Body of pancreas (tissue), 4 donors: ENCODE results near the gene EFCAB7. TPM values are rescaled to one million over a fixed set of nuclear protein-coding genes. Genes with fewer than 3 reads are reported as not detected.

Source experiments
- ATAC-seq: fragments of 150-250 bp; one replicate; pipeline ENCODE4 v1.9.1; 2016
- DNase-seq, 4 donors: peaks; one replicate each; pipeline ENCODE4 v3.0.0-alpha.2; 2019
- H3K27ac ChIP-seq, 4 donors: fragments of 200-600 bp; sonication (generic); 1 replicate in 3 of 4; 2 replicates in 1 of 4; pipeline versions ENCODE4 v1.5.1 to v1.6.1; 2016 to 2019; ENCODE audit warnings: mild to moderate bottlenecking in 1 of 4, mixed read lengths in 1 of 4, moderate library complexity in 1 of 4
- H3K27me3 ChIP-seq, 2 donors: fragments of 200-600 bp; sonication (generic); one replicate each; pipeline ENCODE4 v1.6.0; 2016; ENCODE audit warnings: mild to moderate bottlenecking in 1 of 2
- H3K36me3 ChIP-seq, 2 donors: fragments of 200-600 bp; sonication (generic); replicated peaks in 1 of 2; 2 replicates each; pipeline ENCODE4 v1.5.1; 2016; ENCODE audit warnings: low read depth in 2 of 2; ENCODE audit not compliant: insufficient read depth in 1 of 2
- H3K4me1 ChIP-seq: fragments of 200-600 bp; sonication (generic); one replicate; pipeline ENCODE4 v1.6.0; 2016
- H3K4me3 ChIP-seq, 2 donors: fragments of 200-600 bp; sonication (generic); 1 replicate in 1 of 2; 2 replicates in 1 of 2; pipeline ENCODE4 v1.5.1; 2016 to 2019
- H3K9me3 ChIP-seq, 3 donors: fragments of 200-600 bp; sonication (generic); 1 replicate in 2 of 3; 2 replicates in 1 of 3; pipeline ENCODE4 v1.5.1; 2016
- CTCF ChIP-seq, 7 experiments: fragments of 450-650 bp in 4 of 7; fragments of 200-600 bp in 3 of 7; sonication (generic) in 3 of 7; IDR thresholded peaks; one replicate each; pipeline ENCODE4 v1.5.1; 2016 to 2019; ENCODE audit warnings: antibody characterized with exemption in 7 of 7
- POLR2A ChIP-seq, 3 donors: fragments of 450-650 bp; IDR thresholded peaks; one replicate each; pipeline ENCODE4 v1.6.1; 2016; ENCODE audit warnings: antibody characterized with exemption in 3 of 3, mild to moderate bottlenecking in 2 of 3
- WGBS, 2 donors: methylation state at CpG; one replicate each; pipeline ENCODE4 v1.1.5; 2017; 5-methylcytosine and 5-hydroxymethylcytosine counted together
- intact Hi-C: fragments of 100-400 bp; cut with DNase I; formaldehyde crosslinking; loops from one replicate; pipeline ENCODE4 v1.15.1; 2023
- total RNA-seq, 2 donors: library from RNA; depleted of rRNA; stranded (reverse); fragments of >200 nt; gene quantifications; one replicate each; pipeline ENCODE4 v1.1.0, GENCODE V29; 2016

EFCAB7 gene
- total RNA-seq, 2 donors from 2014 or later, result 4.7 to 4.9 TPM

GRCh38 chr1:63611231-63611630 is 87.9 kb downstream of the EFCAB7 start:
- H3K36me3 ChIP-seq, result no peaks in the 10 kb centered on the region
- no peak overlapping the region for H3K4me3 ChIP-seq
- ATAC-seq (no peak), DNase-seq (no peak)
- peaks cover 32% of the 10 kb centered on the region for H3K4me1 ChIP-seq
- H3K27me3 ChIP-seq, result no peaks in the 10 kb centered on the region
- intact Hi-C loops, result loop anchor here (10.0 kb wide), 1 partner anchor 64 kb away; no protein-coding TSS in a partner anchor
- no peak overlapping the region for H3K27ac ChIP-seq
- no peaks in the 10 kb centered on the region for H3K9me3 ChIP-seq
- TF ChIP-seq CTCF (IDR thresholded peaks at IDR 0.05) (no peak), POLR2A (IDR thresholded peaks at IDR 0.05) (no peak)
- WGBS, 2 donors, result 71 to 83% methylated on average over 3 of the region's 3 CpGs

GRCh38 chr1:63612564-63612963 is 89.2 kb downstream of the EFCAB7 start:
- ATAC-seq (no peak), DNase-seq (no peak)
- H3K27me3 ChIP-seq, result no peaks in the 10 kb centered on the region
- H3K4me3 ChIP-seq, result no peak overlapping the region
- intact Hi-C loops, result loop anchor here (10.0 kb wide), 1 partner anchor 62 kb away; no protein-coding TSS in a partner anchor
- H3K9me3 ChIP-seq, result no peaks in the 10 kb centered on the region
- H3K4me1 ChIP-seq, result peaks cover 38% of the 10 kb centered on the region
- TF ChIP-seq POLR2A (IDR thresholded peaks at IDR 0.05), result no peak
- TF ChIP-seq CTCF (IDR thresholded peaks at IDR 0.05), result no peak
- no peaks in the 10 kb centered on the region for H3K36me3 ChIP-seq
- peak overlapping the region in 1 of 4 donors; percentile 3 for H3K27ac ChIP-seq
- WGBS, 2 donors, result 55 to 58% methylated on average over 4 of the region's 4 CpGs

GRCh38 chr1:63612971-63613370 is 89.6 kb downstream of the EFCAB7 start:
- intact Hi-C loops, result loop anchor here (10.0 kb wide), 1 partner anchor 62 kb away; no protein-coding TSS in a partner anchor
- Histone ChIP-seq H3K4me1 (peaks cover 38% of the 10 kb centered on the region), H3K27me3 (no peaks in the 10 kb centered on the region), H3K27ac (peak overlapping the region in 1 of 4 donors; percentile 3), H3K36me3 (no peaks in the 10 kb centered on the region), H3K9me3 (no peaks in the 10 kb centered on the region), H3K4me3 (no peak overlapping the region)
- DNase-seq (no peak), ATAC-seq (no peak)
- TF ChIP-seq POLR2A (IDR thresholded peaks at IDR 0.05), result no peak
- no peak for TF ChIP-seq CTCF (IDR thresholded peaks at IDR 0.05)

GRCh38 chr1:63615768-63616420 is 92.6 kb downstream of the EFCAB7 start:
- intact Hi-C loops, result loop anchor here (5.0 to 10.0 kb wide), 2 partner anchors 59 to 621 kb away; no protein-coding TSS in a partner anchor
- ATAC-seq (peak; percentile 82), DNase-seq (peak; percentile 74 to 79 (median 76))
- Histone ChIP-seq H3K36me3 (no peaks in the 10 kb centered on the region), H3K9me3 (no peaks in the 10 kb centered on the region), H3K4me1 (peaks cover 29% of the 10 kb centered on the region), H3K4me3 (no peak overlapping the region), H3K27me3 (no peaks in the 10 kb centered on the region), H3K27ac (no peak overlapping the region)
- TF ChIP-seq CTCF (IDR thresholded peaks at IDR 0.05) (peak; percentile 49 to 86 (median 81)), POLR2A (IDR thresholded peaks at IDR 0.05) (no peak)
- 30 to 33% methylated on average over 6 of the region's 6 CpGs for WGBS, 2 donors

GRCh38 chr1:63617450-63617849 is 94.1 kb downstream of the EFCAB7 start:
- ATAC-seq (no peak), DNase-seq (no peak)
- no peaks in the 10 kb centered on the region for H3K36me3 ChIP-seq
- intact Hi-C loops, result loop anchor here (5.0 to 10.0 kb wide), 2 partner anchors 57 to 620 kb away; no protein-coding TSS in a partner anchor
- no peaks in the 10 kb centered on the region for H3K9me3 ChIP-seq
- 82 to 93% methylated on average over 6 of the region's 6 CpGs for WGBS, 2 donors
- no peak overlapping the region for H3K4me3 ChIP-seq
- TF ChIP-seq CTCF (IDR thresholded peaks at IDR 0.05) (no peak), POLR2A (IDR thresholded peaks at IDR 0.05) (no peak)
- no peaks in the 10 kb centered on the region for H3K27me3 ChIP-seq
- no peak overlapping the region for H3K27ac ChIP-seq
- peaks cover 32% of the 10 kb centered on the region for H3K4me1 ChIP-seq
